ENCODE results near the gene HDAC9. TPM values are rescaled to one million over a fixed set of nuclear protein-coding genes. Genes with fewer than 3 reads are reported as not detected.

Gene HDAC9
- total RNA-seq, 1 experiment from 2014 or later = 17.1 TPM

- no peaks in the 10 kb centered on the region for H3K9me3 ChIP-seq (ENCODE audit: control insufficient read depth, insufficient read depth, low read depth, low read length)
- no peak overlapping the region for H3K27ac ChIP-seq (ENCODE audit: low read length)
- DNase-seq (ENCODE audit: low read depth, low spot score) (no peak), ATAC-seq (no peak)
- H3K4me1 ChIP-seq (ENCODE audit: control insufficient read depth, insufficient read depth, low read length) = no peaks in the 10 kb centered on the region
- ChIA-PET CTCF (no interaction called here), POLR2A (no interaction called here)
- BruUV-seq (replicated peaks) = no TSS peak
- intact Hi-C loops (cut with micrococcal nuclease; ENCODE audit: unreplicated experiment) (no loop called here), in situ Hi-C loops (cut with HindIII; ENCODE audit: low pct_unique_long_range_greater_than_20kb, low sequenced_read_pairs) (no loop called here)
- no peak overlapping the region for H3K4me3 ChIP-seq (ENCODE audit: low read depth in 2 of 2, low read length in 2 of 2)
- no peak for TF ChIP-seq CTCF (IDR thresholded peaks at IDR 0.05)
- TF ChIP-seq SIN3A (IDR thresholded peaks at IDR 0.05; ENCODE audit: borderline replicate concordance, insufficient read depth, low read depth, low read length) = no peak
- TF ChIP-seq TCF7L2 (IDR thresholded peaks at IDR 0.05; ENCODE audit: low read depth, low read length) = no peak
- TF ChIP-seq POLR2AphosphoS5 (IDR thresholded peaks at IDR 0.05; ENCODE audit: low read depth, low read length) = no peak
- no peak for TF ChIP-seq REST (IDR thresholded peaks at IDR 0.05; ENCODE audit: insufficient read depth in 1 of 2, low read depth in 2 of 2, low read length in 1 of 2)
- H3K27me3 ChIP-seq (ENCODE audit: control insufficient read depth, insufficient read depth, low read length) = no peaks in the 10 kb centered on the region
- H3K36me3 ChIP-seq (ENCODE audit: control insufficient read depth, insufficient read depth, low read length) = no peaks in the 10 kb centered on the region
Measured at GRCh38 chr7:18996583-18996982, 501.0 kb downstream of the HDAC9 start.

- intact Hi-C loops (cut with micrococcal nuclease; ENCODE audit: unreplicated experiment) = no loop called here
- ChIA-PET POLR2A (no interaction called here), CTCF (no interaction called here)
Measured at GRCh38 chr7:18997477-18998150, 502.1 kb downstream of the HDAC9 start.

More at GRCh38 chr7:18997477-18998150, 502.1 kb downstream of the HDAC9 start:
- H3K27ac ChIP-seq (ENCODE audit: low read length) = no peak overlapping the region; the same call in 1 of the 2 replicates
- no peak overlapping the region for H3K4me3 ChIP-seq (ENCODE audit: low read depth in 2 of 2, low read length in 2 of 2)
- BruUV-seq (replicated peaks) = no TSS peak
- TF ChIP-seq CTCF (IDR thresholded peaks at IDR 0.05) = no peak
- no peak for TF ChIP-seq REST (IDR thresholded peaks at IDR 0.05; ENCODE audit: insufficient read depth in 1 of 2, low read depth in 2 of 2, low read length in 1 of 2)
- no peak for TF ChIP-seq SIN3A (IDR thresholded peaks at IDR 0.05; ENCODE audit: borderline replicate concordance, insufficient read depth, low read depth, low read length)
- TF ChIP-seq POLR2AphosphoS5 (IDR thresholded peaks at IDR 0.05; ENCODE audit: low read depth, low read length) = no peak
- no peak for TF ChIP-seq TCF7L2 (IDR thresholded peaks at IDR 0.05; ENCODE audit: low read depth, low read length)
- H3K9me3 ChIP-seq (ENCODE audit: control insufficient read depth, insufficient read depth, low read depth, low read length) = no peaks in the 10 kb centered on the region
- no peak for DNase-seq (ENCODE audit: low read depth, low spot score)
- ATAC-seq = no peak
- no peaks in the 10 kb centered on the region for H3K27me3 ChIP-seq (ENCODE audit: control insufficient read depth, insufficient read depth, low read length)
- in situ Hi-C loops (cut with HindIII; ENCODE audit: low pct_unique_long_range_greater_than_20kb, low sequenced_read_pairs) = no loop called here
- no peaks in the 10 kb centered on the region for H3K36me3 ChIP-seq (ENCODE audit: control insufficient read depth, insufficient read depth, low read length)
- no peaks in the 10 kb centered on the region for H3K4me1 ChIP-seq (ENCODE audit: control insufficient read depth, insufficient read depth, low read length)
